ENCODE results near the gene SLC6A8. TPM values are rescaled to one million over a fixed set of nuclear protein-coding genes. Genes with fewer than 3 reads are reported as not detected.

The SLC6A8 gene
- total RNA-seq, 2 experiments from 2014 or later: 2.5 to 2.7 TPM

GRCh38 chrX:153645921-153646488 is 41.7 kb upstream of the SLC6A8 start:
- TF ChIP-seq CTCF (IDR thresholded peaks at IDR 0.05): no peak
- POLR2A ChIA-PET: interaction anchor here (0.9 to 1.4 kb wide), 2 partner anchors 30 to 46 kb away, joined by 3 to 4 read pairs; no protein-coding TSS in a partner anchor
- no peak overlapping the region for H3K4me3 Mint-ChIP-seq

GRCh38 chrX:153646620-153647373 is 40.9 kb upstream of the SLC6A8 start, which contains the start of gene DUSP9:
TSS of gene DUSP9 (plus strand) at chrX:153647203. CDS start at chrX:153647954, 751 bp downstream.
- ChIA-PET POLR2A (interaction anchor here (0.9 to 1.5 kb wide), 3 partner anchors 30 to 108 kb away, joined by 3 to 4 read pairs (median 3); no protein-coding TSS in a partner anchor), CTCF (interaction anchor here (1.0 to 4.4 kb wide), 7 partner anchors 11 to 108 kb away, joined by 4 to 29 read pairs (median 12); partner anchors contain the start of gene CCNQ)
- ATAC-seq (no peak), DNase-seq (no peak)
- peaks cover 7% of the 10 kb centered on the region for H3K4me1 Mint-ChIP-seq (ENCODE audit: low read depth)
- H3K36me3 Mint-ChIP-seq (ENCODE audit: low read depth): no peaks in the 10 kb centered on the region
- no peak within 1 kb of the TSS for H3K4me3 Mint-ChIP-seq
- H3K27me3 Mint-ChIP-seq: peaks cover 33% of the 10 kb centered on the region
- no peaks in the 10 kb centered on the region for H3K9me3 Mint-ChIP-seq
- no peak for TF ChIP-seq CTCF (IDR thresholded peaks at IDR 0.05)
- H3K27ac Mint-ChIP-seq: no peak within 1 kb of the TSS
- intact Hi-C loops (cut with micrococcal nuclease): loop anchor here (5.0 kb wide), 1 partner anchor 89 kb away; no protein-coding TSS in a partner anchor

More at GRCh38 chrX:153645921-153646488, 41.7 kb upstream of the SLC6A8 start:
- CTCF ChIA-PET: interaction anchor here (1.0 to 4.4 kb wide), 8 partner anchors 10 to 107 kb away, joined by 4 to 29 read pairs (median 8); partner anchors contain the start of gene CCNQ
- Mint-ChIP-seq H3K27me3 (peaks cover 37% of the 10 kb centered on the region), H3K27ac (no peak overlapping the region), H3K9me3 (no peaks in the 10 kb centered on the region), H3K4me1 (ENCODE audit: low read depth) (peaks cover 7% of the 10 kb centered on the region), H3K36me3 (ENCODE audit: low read depth) (no peaks in the 10 kb centered on the region)
- no peak for DNase-seq
- intact Hi-C loops (cut with micrococcal nuclease): loop anchor here (5.0 kb wide), 1 partner anchor 89 kb away; no protein-coding TSS in a partner anchor
- ATAC-seq: no peak

GRCh38 chrX:153647461-153648357 is 40.0 kb upstream of the SLC6A8 start:
- H3K9me3 Mint-ChIP-seq: no peaks in the 10 kb centered on the region
- peaks cover 32% of the 10 kb centered on the region for H3K27me3 Mint-ChIP-seq
- CTCF ChIA-PET: interaction anchor here (0.6 to 4.4 kb wide), 7 partner anchors 11 to 109 kb away, joined by 3 to 29 read pairs (median 10); no protein-coding TSS in a partner anchor
- TF ChIP-seq CTCF (IDR thresholded peaks at IDR 0.05): no peak
- H3K4me1 Mint-ChIP-seq (ENCODE audit: low read depth): peaks cover 5% of the 10 kb centered on the region
- DNase-seq (no peak), ATAC-seq (no peak)
- no peak overlapping the region for H3K4me3 Mint-ChIP-seq
- H3K36me3 Mint-ChIP-seq (ENCODE audit: low read depth): no peaks in the 10 kb centered on the region
- no peak overlapping the region for H3K27ac Mint-ChIP-seq
- POLR2A ChIA-PET: interaction anchor here (1.4 to 1.5 kb wide), 2 partner anchors 48 to 109 kb away, joined by 3 to 4 read pairs; no protein-coding TSS in a partner anchor
- intact Hi-C loops (cut with micrococcal nuclease): loop anchor here (5.0 kb wide), 1 partner anchor 90 kb away; no protein-coding TSS in a partner anchor

GRCh38 chrX:153648358-153649177 is 39.2 kb upstream of the SLC6A8 start:
- Mint-ChIP-seq H3K27me3 (peaks cover 24% of the 10 kb centered on the region), H3K27ac (no peak overlapping the region), H3K4me3 (no peak overlapping the region), H3K36me3 (ENCODE audit: low read depth) (no peaks in the 10 kb centered on the region), H3K4me1 (ENCODE audit: low read depth) (peaks cover 2% of the 10 kb centered on the region), H3K9me3 (no peaks in the 10 kb centered on the region)
- CTCF ChIA-PET: interaction anchor here (0.6 to 4.4 kb wide), 8 partner anchors 12 to 109 kb away, joined by 3 to 29 read pairs (median 5); no protein-coding TSS in a partner anchor
- ATAC-seq (no peak), DNase-seq (no peak)
- TF ChIP-seq CTCF (IDR thresholded peaks at IDR 0.05): no peak
- POLR2A ChIA-PET: interaction anchor here (0.6 to 1.5 kb wide), 2 partner anchors 22 to 110 kb away, joined by 3 read pairs; no protein-coding TSS in a partner anchor
- intact Hi-C loops (cut with micrococcal nuclease): loop anchor here (5.0 kb wide), 1 partner anchor 91 kb away; no protein-coding TSS in a partner anchor

All from activated CD8-positive, alpha-beta T cell treated with anti-CD3 and anti-CD28 coated beads for 36 hours (primary cell).